ENCODE results near the gene WDR54. TPM values are rescaled to one million over a fixed set of nuclear protein-coding genes. Genes with fewer than 3 reads are reported as not detected.

WDR54 gene
- total RNA-seq, 4 donors from 2014 or later = 2.1 to 8.1 (median 5.8) TPM

DNA sequence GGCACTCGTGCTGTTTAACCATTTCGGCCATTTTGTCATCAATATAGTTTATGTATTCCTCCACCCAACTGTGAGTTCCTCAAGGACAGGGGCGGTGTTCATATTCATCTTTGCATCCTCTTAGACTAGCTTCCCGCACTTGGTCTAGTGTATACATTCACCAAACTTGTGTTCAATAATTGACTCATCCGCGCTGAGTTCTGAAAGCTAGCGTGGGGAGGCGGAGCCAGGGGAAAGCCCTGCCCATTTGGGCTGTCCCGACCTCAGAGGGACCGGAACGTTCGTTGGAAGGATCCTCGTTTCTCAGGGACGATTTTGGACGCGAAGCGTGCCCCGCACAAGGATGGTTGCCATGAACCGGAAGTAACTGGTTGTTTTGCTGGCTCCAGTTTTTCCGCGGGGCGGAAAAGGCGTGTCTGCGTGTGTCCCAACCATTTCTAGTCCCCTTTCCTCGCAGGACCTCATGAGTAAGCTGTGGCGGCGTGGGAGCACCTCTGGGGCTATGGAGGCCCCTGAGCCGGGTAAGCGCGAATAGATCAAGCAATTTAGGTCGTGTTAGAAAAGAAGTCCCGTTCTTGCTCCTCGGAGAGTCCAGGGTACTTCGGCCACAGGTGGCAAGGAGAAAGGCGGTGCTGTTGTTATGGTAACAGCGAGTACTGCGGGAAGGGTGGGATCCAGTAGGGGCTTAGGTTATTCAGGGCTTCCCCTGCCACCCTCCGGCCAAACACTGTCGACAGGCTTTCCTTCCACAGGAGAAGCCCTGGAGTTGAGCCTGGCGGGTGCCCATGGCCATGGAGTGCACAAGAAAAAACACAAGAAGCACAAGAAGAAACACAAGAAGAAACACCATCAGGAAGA is 33.4 kb downstream of the WDR54 start, which contains the start of gene INO80B:
INO80B (plus strand) TSS at position 434 of the 858 bp plus-strand sequence; CDS start at position 464, 30 bp downstream.
- TF ChIP-seq, protein P1, sequence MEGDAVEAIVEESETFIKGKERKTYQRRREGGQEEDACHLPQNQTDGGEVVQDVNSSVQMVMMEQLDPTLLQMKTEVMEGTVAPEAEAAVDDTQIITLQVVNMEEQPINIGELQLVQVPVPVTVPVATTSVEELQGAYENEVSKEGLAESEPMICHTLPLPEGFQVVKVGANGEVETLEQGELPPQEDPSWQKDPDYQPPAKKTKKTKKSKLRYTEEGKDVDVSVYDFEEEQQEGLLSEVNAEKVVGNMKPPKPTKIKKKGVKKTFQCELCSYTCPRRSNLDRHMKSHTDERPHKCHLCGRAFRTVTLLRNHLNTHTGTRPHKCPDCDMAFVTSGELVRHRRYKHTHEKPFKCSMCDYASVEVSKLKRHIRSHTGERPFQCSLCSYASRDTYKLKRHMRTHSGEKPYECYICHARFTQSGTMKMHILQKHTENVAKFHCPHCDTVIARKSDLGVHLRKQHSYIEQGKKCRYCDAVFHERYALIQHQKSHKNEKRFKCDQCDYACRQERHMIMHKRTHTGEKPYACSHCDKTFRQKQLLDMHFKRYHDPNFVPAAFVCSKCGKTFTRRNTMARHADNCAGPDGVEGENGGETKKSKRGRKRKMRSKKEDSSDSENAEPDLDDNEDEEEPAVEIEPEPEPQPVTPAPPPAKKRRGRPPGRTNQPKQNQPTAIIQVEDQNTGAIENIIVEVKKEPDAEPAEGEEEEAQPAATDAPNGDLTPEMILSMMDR (IDR thresholded peaks at IDR 0.05; ENCODE audit: low read depth) = no peak

GRCh38 chr2:74457129-74457548 is 35.6 kb downstream of the WDR54 start:
- TF ChIP-seq, protein P1 (IDR thresholded peaks at IDR 0.05; ENCODE audit: low read depth) = no peak

- TF ChIP-seq, protein P1 (IDR thresholded peaks at IDR 0.05; ENCODE audit: low read depth) = no peak
These were observed 36.1 kb downstream of the WDR54 start for GRCh38 chr2:74457549-74458131.

GRCh38 chr2:74458132-74458937 is 36.8 kb downstream of the WDR54 start, which contains the start of gene WBP1:
WBP1 (plus strand) TSS chr2:74458438; CDS start chr2:74458603, 165 bp downstream.
- TF ChIP-seq, protein P1 (IDR thresholded peaks at IDR 0.05; ENCODE audit: low read depth) = no peak

GRCh38 chr2:74458938-74459363 is 37.4 kb downstream of the WDR54 start:
- TF ChIP-seq, protein P1 (IDR thresholded peaks at IDR 0.05; ENCODE audit: low read depth) = no peak

DNA sequence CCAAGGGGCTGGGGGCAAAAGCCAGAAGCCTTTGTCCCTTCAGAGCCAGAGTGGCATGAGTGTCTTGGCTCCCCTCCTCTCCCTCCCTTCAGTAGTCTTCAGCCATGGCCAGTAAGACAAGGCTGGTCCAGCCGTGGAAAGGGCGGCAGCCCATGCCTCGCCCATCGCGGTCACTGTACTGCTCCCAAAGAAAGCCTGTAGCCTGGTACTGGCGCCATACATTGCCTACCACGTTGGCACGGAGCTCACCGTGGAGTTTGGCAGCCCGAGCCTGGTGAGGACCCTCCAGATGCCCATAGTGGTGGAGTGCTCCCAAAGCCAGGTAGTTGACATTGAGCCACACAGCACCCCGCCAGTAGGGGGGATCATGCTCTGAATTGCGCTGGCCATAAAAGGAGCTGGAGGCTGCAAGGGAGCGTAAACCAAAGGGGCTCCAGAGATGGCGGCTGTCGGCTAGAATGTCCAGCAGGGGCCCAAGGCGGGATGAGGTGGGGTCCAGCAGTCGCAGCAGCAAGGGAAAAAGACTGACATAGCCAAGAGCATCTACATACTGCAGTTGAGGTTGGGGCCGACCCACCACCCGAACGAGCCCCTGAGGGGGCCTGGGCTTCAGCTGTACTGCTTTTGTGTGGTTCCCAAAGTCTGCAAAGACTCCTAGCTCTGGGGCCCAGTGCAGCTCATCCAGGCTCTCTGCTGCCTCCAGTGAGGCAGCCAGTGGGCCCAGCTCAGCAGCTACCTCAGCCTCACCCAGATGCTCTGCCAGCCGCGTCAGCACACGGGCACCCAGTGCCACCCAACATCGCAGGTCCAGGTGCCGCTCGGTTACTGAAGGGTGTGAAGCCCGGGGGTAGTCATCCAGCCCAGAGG is 39.9 kb downstream of the WDR54 start:
- TF ChIP-seq, protein P1 (IDR thresholded peaks at IDR 0.05; ENCODE audit: low read depth) = no peak
